ENCODE results near the gene PTPRS.

Gene PTPRS

GRCh38 chr19:5314907-5315298 is 25.7 kb downstream of the PTPRS start:
- TF ChIP-seq CTCF (IDR thresholded peaks at IDR 0.05; ENCODE audit: control extremely low read depth, extremely low read depth, low read depth, missing control alignments), result no peak
- ChIA-PET POLR2A (no interaction called here), CTCF (interaction anchor here (1.3 kb wide), 1 partner anchor 12 kb away, joined by 3 read pairs; no protein-coding TSS in a partner anchor)
- no peak for DNase-seq (ENCODE audit: extremely low spot score)

GRCh38 chr19:5314012-5314906 is 26.4 kb downstream of the PTPRS start:
- ChIA-PET POLR2A (no interaction called here), CTCF (interaction anchor here (1.3 kb wide), 1 partner anchor 13 kb away, joined by 3 read pairs; no protein-coding TSS in a partner anchor)
- DNase-seq (ENCODE audit: extremely low spot score), result no peak
- no peak for TF ChIP-seq CTCF (IDR thresholded peaks at IDR 0.05; ENCODE audit: control extremely low read depth, extremely low read depth, low read depth, missing control alignments)

- DNase-seq (ENCODE audit: extremely low spot score), result no peak
- ChIA-PET CTCF (no interaction called here), POLR2A (no interaction called here)
- TF ChIP-seq CTCF (IDR thresholded peaks at IDR 0.05; ENCODE audit: control extremely low read depth, extremely low read depth, low read depth, missing control alignments), result no peak
These were observed 27.3 kb downstream of the PTPRS start for GRCh38 chr19:5313307-5313706.

GRCh38 chr19:5312058-5312457 is 28.6 kb downstream of the PTPRS start:
- no peak for DNase-seq (ENCODE audit: extremely low spot score)
- ChIA-PET POLR2A (interaction anchor here (0.6 kb wide), 1 partner anchor 82 kb away, joined by 3 read pairs; no protein-coding TSS in a partner anchor), CTCF (no interaction called here)
- no peak for TF ChIP-seq CTCF (IDR thresholded peaks at IDR 0.05; ENCODE audit: control extremely low read depth, extremely low read depth, low read depth, missing control alignments)

GRCh38 chr19:5309438-5310204 is 31.0 kb downstream of the PTPRS start:
- no peak for TF ChIP-seq CTCF (IDR thresholded peaks at IDR 0.05; ENCODE audit: control extremely low read depth, extremely low read depth, low read depth, missing control alignments)
- POLR2A ChIA-PET, result interaction anchor here (0.6 kb wide), 1 partner anchor 441 kb away, joined by 3 read pairs; no protein-coding TSS in a partner anchor
- DNase-seq (ENCODE audit: extremely low spot score), result no peak
- CTCF ChIA-PET, result interaction anchor here (1.1 kb wide), 1 partner anchor 12 kb away, joined by 5 read pairs; no protein-coding TSS in a partner anchor
